Occipital lobe (tissue), 2 donors: ENCODE measurements around the gene PHF2. TPM values are rescaled to one million over a fixed set of nuclear protein-coding genes. Genes with fewer than 3 reads are reported as not detected.

Source experiments
- DNase-seq: peaks from one replicate; lab custom pipeline; 2025; lab: John Stamatoyannopoulos, UW
- total RNA-seq: library from RNA; depleted of rRNA; stranded (reverse); fragments of >200 nt; gene quantifications from one replicate; pipeline ENCODE4 v1.2.3, GENCODE V29; 2014

PHF2 gene
- total RNA-seq, 1 donor from 2014 or later, result 33.4 TPM

DNA sequence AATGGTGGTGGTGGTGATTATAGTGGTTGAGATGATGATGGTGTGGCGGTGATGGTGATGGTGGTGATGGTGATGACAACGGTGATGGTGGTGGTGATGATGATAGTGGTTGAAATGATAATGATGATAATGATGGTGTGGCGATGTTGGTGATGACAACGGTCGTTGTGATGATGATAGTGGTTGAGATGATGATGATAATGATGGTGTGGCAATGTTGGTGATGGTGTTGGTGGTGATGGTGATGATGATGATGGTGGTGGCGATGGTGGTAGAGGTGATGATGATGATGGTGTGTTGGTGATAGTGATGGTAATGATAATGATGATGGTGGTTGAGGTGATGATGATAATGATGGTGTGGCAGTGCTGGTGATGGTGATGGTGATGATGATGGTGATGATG lies 48.0 kb downstream of the PHF2 start:
- no peak for DNase-seq

DNA sequence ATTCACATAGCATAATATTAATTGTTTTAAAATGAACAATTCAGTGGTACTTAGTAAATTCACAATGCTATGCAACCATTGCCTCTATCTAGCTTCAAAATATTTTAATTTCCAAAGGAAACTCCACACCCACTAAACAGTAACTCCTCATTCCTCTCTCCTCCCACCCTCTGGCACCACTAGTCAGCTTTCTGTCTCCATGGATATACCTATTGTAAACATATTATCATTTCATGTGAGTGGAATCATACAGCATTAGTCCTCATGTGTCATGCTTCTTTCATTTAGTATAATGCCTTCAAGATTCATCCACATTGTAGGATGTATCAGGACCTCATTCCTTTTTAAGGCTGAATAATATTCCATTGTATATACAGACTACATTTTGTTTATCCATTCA lies 48.6 kb downstream of the PHF2 start:
- DNase-seq, result no peak

DNA sequence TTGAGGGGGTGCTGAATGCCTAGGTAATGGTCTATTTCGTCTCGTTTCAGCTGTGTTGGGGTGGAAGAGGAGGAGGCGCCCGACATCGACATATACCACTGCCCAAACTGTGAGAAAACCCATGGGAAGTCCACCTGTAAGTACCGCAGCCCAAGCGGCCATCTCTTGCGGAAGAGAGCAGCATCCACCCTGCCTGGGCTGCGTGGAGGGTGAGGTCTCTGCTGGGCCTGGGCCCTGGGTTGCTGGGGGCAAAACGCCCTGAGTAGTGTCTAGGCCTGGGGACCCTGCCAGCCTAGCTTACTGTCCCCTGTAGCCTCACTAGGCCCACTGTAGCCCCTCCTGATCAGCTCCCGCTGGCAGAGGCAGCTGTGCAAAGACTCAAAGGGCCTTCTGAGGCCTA lies 53.5 kb downstream of the PHF2 start:
- DNase-seq, result no peak

DNA sequence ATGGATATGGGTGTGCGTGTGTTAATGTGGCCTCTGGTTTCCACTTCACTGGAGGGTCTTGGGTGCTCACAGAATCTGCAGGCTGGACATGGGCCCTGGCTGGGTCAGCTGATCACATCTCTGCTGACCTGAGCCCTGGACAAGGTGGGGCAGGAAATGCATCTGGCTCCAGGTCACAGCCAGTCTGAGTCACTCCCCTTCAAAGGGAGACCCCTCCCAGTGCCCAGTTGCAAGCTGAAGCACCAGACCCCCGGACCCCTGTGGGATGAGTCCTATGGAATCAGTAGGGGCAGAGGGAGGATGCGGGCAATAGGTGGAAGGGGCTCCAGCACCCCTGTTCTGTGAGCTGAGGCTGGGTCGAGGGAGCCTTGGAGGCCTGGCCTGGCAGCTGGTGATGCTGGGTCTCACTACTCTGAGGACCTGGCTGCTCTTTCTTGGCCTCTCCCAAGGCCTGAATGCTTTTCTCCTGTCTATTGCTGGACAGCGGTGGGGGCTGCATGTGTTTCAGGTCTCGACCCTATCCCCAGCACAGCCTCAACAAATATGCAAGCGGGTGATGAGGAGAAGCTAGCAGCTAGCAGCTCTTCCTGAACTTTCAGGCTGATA lies 54.5 kb downstream of the PHF2 start:
- DNase-seq, result no peak

DNA sequence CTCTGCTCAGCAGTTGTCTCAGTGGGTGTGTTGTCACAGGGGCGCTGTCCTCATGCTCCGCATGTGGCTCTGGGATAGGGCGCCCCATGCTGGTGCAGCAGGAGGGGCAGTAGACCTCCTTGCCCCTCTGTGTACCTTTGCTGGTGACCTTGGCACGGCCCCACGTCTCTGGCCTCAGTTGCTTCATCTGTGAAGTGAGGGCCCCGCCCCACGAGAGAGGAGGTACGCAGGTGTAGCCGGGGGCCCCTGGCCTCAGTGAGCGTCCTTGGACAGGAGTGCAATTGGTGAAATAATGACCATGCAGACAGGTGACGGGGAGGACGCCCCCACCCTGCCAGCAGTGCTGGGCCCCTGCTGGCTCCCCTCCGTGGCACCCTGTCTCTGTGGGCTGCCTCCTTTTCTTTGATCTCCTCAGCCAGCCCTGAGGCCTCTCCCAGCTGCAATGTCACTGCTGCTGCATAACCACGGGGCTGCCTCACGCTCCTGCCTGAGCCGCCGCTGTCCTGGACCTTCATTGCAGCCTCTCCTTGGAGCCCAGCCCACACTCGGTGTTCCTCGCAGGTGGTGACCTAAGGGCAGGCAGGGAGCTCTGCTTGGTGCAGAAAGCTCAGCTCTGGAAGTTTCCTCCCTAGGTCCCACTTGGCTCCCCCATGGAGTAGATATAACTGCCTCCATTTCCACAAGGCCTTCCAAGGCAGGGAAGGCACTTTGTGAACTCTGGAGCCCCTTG lies 57.3 kb downstream of the PHF2 start:
- no peak for DNase-seq

DNA sequence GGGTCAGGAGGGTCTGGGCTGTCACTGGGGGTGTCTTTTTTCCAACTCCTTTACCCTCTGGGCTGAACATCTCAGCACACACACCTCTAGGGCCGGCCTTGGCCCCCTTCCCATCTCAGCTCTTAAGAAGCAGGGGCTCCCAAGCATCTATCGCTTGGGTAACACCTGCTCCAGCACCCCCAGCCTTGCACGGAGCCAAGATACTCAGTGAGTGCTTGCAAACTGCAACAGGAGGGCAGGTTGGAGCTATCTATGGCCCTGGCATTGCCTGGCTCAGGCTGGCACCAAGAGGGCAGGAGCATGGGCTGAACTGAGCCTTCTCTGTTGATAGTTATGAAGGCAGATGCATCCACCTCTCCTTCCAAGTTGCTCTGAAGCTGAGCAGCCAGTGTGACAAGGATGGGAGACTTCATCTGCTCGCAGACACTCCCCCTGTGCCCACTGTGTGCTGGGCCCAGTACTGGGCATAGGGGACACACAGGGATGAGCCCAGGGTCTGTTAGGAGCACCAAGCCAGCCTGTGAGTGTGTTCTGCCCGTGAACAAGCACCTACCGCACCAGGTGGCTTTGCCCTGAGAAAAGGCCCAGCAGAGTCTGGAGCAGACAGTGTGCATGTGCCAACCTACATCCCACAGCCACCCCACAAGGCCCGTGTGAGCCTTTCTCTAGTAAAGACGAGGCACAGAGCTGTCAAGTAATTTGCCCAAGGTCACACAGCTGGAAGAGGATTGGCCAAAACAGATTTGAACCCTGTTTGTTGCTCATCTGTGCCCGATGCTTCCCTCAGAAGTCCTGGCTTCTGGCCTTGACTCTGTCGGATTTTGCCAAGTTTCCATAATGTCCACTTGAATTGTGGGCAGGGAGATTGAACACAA lies 58.2 kb downstream of the PHF2 start:
- no peak for DNase-seq

DNA sequence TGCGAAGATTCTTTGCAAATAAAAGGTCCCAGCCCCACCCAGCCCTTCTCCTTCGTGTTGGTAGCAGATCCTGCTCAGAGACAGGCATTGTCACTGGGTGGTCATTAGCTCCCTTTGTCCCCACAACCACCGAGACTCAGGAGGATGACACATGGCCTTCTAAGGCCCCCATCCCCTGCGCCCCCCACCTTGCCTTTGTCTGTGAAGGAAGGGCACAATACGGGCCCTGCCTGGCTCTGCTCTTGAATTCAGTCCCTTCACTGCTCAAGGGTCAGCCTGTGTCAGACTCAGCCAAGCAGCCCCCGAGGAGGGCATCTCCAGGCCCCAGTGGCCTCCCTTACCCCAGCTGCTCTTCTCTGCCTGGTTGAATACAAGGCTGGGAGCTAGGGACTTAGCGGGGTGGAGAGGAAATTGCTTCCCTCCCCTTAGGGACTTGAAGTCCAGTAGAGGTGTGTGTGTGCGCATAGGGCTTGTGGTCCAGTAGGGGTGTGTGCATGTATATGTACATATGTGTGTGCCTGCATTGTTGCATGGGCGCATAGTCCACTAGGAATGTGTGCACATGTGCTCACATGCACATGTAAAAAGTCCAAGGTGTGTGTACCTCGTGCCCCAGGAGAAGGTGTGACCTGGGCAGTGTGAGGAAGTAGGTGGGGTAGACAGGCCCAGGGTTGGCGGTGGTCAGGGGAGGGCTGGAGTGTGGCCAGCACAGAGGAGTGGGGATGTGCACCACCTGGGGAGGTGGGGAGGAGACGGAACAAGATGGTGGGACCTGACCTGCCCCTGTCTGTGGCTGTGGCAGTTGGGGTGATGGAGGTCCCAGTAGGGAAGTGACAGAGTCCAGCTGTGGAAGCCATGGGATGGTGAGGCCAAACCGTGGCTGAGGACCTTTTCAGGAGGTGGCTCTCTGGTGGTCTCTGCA lies 59.1 kb downstream of the PHF2 start:
- DNase-seq, result no peak

DNA sequence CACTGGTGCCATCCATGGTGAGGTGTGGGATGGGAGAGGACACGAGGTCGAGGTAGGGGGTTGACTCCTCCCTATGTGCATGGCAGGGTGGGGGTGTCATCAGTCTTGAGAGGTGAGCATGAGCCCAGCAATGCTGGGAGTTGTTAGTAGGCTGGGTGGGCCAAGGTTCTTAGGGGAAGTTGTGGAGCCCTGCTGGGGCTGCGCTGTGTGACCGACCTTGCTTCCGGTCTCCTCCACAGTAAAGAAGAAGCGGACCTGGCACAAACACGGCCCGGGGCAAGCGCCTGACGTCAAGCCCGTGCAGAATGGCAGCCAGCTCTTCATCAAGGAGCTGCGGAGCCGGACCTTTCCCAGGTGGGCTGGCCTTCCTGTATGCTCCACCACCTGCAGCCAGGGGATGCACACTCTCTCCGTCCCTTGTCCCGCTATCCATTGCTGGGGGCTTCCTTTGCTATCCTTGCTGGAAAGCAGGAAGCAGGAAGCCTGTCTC lies 59.8 kb downstream of the PHF2 start:
- no peak for DNase-seq

DNA sequence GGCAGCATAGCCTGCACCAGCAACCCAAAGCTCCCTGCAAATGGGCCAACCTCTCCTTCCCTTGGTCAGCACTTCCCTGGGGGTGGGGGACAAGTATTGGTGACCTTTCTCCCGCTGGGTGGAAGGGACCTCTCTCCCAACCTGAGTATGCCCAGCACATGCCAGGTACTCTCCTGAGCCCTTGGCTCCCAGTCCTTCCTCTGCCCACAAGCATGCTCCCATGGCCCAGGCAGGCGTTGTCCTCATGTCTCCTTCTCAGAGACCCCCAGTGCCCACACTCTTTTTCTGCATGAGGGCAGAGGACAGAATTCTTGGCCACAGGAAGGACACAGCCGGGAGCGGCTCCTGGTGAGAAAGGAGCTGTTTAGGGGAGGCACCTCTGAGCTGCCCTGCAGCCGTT lies 60.3 kb downstream of the PHF2 start:
- DNase-seq, result no peak

DNA sequence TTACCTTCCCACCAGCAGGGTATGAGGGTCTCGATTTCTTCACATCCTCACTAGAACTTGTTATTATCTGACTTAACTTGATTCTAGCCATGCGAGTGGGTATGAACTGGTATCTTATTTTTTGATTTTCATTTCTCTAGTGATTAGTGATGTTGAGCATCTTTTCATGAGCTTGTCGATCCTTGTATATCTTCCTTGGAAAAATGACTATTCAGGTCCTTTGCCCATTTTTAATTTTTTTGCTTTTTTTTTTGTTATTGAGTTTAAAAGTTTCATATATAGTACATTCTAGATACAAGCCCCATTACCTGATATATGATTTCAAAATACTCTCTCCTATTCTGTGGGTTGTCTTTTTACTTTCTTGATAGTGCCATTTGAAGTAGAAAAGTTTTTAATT lies 61.5 kb downstream of the PHF2 start:
- DNase-seq, result no peak

DNA sequence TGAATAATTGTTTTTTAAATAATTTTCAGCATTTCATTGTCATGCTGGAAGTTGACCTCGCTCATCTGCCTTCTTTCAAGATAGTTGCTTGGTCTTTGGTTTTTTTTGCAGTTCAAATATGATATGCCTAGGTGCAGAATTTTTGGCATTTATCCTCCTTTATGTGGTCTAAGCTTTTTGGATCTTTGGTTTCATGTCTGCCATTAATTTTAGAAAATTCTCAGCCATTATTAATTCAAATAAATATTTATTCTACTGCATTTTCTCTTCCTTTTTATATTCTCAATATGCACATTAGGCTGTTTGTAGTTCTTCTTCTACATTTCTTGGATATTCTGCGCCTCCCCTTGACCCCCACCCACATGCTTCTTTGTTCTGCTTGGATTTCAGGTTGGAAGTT lies 63.6 kb downstream of the PHF2 start:
- DNase-seq, result no peak

DNA sequence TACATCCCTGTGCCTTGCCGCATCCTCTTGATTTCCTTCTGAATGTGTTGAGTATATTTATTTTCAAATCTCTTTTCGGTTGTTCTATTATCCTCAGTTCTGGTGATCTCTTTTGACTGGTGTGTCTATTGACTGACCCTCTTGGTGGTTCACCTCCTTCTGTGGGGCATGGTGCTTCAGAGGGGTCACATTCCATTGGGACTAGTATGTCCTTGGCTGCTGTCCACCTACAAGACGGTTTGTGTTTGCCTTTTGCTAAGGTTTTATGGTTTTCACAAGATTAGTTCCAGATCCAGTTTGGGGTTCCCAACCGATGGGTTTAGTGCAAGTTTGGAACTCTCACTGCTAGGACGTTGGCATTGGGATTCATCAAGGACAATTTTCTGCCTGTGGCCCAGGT lies 66.6 kb downstream of the PHF2 start:
- no peak for DNase-seq

DNA sequence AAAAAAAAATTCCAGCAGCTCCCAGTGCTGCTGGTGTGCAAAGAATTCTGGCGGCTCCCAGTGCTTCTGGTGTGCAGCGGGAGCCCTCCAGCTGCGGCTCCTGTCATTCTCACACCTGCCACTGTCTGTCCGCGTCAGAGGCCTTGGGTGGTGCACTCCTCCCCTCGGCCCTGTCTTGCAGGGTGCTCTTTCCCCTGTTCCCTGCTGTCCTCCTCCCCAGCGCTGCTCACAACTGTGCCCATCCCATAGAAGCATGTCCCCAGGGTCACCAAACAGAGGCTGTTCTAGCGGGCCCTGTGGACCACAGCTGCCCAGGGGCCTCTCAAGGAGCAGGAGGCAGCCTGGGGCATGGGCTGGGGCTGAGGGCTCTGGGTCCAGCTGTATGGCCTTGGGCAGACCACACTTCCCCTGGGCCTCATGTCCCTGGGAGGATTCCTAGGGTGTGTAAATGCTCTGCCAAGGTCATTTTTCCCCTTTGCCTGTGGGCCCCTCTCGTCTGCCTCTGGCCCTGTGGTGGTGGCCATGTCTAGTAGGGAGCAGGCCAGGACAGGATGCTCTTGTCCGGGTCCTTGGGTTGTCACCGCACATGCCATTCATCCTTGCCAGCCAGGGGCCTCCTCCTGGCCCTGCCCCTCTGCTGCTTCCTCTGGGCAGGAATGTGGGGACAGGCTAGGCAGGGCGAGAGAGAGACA lies 68.2 kb downstream of the PHF2 start:
- DNase-seq, result no peak

DNA sequence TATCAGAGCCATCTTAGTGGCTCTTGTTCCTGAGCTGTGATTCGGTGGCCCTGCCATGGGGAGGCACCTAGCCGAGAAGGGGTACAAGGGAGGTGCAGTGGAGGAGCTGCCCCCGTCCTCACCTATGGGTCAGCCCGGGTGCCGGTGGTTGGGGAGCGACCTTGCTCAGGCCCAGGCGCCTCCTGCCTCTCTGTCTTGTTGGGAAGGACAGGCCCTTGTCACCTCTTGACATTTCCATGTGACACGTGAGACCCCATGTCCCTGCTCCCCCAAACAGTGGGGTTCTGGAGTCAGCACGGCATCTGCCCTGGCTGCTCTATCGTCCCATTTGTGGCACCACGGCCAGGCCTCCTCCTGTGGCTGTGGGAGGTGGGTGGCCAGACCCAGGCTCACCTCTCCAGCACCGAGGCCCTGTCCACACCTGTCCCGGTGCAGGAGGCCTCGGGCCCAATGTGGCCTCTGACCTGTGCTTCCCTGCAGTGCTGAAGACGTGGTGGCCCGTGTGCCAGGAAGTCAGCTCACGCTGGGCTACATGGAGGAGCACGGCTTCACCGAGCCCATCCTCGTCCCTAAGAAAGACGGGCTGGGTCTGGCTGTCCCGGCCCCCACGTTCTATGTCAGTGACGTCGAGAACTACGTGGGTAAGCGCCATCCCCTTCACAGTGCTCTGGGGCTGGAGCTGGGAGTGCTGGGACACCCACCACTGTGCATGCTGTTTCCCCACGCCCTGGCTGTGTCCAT lies 68.9 kb downstream of the PHF2 start:
- DNase-seq, result no peak

DNA sequence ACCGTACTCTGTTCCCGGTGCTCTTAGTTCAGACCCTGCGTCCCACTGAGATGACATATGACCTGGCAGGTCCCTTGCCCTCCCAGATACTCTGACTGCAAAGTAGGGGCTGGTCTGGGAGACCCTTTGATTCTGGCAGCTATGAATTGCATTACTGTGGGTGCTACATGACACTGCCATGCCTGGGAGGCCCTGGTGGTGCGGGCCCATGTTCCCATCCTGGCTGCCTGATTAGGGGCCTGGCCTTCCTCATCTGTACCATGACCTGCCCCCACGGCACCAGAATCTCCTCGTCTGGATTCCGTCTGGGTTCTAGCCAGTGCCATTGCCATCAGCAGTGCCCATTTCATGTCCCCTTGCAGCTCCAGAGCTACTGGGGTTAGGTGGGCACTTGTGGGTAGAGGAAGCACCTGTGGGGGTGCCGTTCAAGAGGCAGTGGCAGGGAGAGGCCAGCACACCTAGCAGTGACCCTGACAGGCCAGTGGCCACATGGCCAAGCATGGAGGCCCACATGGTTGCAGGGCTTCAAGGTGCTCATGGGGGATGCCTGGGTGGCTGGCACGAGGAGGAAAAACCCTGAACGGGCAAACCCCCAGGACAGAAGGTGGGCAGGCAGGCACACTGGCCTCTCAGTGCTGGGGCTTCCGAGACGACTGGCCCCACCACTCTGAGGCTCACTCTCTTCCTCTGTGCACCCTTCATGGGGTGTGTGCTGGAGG lies 69.7 kb downstream of the PHF2 start:
- no peak for DNase-seq

DNA sequence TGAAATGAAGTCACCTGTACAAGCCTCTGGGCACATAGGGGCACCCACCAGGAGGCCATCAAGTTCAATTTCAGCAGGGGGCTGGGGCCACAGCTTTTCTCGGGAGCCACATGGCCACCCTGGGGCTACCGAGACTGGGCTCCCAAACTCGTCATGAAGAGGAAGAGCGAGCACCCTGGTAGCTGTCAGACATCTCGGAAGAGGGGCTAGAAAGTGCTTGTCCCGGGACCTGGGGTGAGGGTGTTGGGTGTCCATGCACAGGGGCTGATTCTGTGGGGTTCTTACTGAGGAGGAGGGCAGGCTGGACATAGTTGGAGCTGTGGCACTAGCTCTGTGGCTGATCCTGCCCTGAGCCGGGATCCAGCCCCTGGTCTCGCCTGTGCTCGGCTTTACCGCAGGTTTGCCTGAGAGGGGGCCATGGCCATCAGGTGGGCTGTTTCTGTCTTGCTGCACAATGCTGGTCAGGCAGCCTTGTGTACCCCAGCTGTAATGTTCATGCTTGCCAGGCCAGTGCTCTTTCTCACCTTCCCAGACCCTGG lies 70.3 kb downstream of the PHF2 start:
- DNase-seq, result no peak

DNA sequence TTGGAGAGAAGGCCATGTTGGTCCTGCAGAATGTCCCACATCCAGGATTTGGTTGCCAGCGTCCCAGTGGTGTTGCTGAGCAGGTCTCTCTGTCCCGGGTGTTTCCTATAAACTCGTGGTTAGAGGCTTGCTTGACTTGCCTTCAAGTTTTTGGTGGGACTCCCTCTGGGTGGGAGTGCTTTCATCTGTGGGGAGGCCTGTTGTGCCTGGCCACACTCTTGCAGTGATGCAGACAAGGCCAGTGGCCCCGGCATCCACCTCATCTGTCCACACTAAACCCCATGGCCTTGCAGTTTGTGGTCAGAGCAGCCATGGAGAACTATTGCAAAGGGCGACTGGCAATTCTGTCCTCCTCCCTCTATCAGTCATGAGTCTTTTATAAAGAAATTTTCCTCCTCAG lies 71.8 kb downstream of the PHF2 start:
- DNase-seq, result no peak

DNA sequence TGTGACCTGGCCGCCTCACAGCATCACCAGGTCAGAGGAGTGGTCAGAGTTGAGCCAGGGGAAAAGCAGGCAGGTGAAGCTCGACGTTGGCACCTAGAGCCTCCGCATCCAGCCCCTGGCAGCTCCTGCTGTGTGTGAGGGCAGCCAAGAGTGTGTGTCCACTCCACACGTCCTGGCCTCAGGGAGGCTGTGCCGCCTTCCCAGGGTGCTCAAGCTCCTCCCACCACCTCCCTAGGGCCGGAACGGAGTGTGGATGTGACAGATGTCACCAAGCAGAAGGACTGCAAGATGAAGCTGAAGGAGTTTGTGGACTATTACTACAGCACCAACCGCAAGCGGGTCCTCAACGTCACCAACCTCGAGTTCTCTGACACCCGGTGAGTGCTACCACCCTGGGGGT lies 72.5 kb downstream of the PHF2 start:
- DNase-seq, result no peak
